NCI-H524 (cell line): ENCODE measurements around the gene FOSL2.

ENCODE experiments used
- DNase-seq, 2 experiments: peaks; one replicate each; lab custom pipeline; 2025; lab: John Stamatoyannopoulos, UW

Gene FOSL2

DNA sequence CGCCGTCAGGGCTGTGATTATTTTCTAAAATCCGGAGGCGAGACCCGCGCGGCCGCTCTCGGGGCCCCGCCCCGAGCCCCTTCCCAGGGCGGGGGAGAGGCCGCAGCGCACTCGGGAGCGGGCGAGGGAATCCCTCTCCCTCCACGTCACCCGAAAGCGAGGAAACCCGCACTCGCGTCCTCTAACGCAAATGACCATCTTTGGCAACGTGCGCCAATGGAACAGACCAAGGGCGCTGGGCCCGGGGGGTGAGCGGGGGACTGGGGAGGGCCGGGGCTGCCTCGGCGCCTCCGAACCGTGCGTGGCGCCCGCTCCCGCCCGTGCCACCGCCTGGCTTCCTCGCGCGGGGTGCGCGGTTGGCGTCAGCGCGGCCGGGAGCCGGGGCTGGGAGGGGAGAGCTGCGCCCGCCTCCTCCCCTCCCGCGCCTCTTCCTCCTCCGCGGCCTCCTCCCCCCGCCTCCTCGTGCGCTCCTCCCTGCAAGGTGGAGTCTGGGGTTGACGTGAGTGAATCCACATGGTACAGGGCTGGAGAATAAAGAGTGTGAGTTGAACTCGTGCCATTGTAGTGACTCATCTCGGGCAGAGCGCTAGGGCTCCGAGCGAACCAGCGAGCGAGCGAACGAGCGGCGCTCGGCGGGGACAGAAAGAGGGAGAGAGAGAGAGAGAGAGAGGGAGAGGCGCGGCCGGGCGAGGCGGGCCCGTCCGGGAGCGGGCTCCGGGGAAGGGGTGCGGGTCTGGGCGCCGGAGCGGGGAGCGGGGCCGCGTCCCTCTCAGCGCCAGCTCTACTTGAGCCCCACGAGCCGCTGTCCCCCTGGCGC, at the start of gene FOSL2:
Gene FOSL2 (plus strand): TSS at position 562 of the 817 bp plus-strand sequence. CDS start 863 bp downstream, outside the sequence.
- DNase-seq = peak; percentile 92 to 97

DNA sequence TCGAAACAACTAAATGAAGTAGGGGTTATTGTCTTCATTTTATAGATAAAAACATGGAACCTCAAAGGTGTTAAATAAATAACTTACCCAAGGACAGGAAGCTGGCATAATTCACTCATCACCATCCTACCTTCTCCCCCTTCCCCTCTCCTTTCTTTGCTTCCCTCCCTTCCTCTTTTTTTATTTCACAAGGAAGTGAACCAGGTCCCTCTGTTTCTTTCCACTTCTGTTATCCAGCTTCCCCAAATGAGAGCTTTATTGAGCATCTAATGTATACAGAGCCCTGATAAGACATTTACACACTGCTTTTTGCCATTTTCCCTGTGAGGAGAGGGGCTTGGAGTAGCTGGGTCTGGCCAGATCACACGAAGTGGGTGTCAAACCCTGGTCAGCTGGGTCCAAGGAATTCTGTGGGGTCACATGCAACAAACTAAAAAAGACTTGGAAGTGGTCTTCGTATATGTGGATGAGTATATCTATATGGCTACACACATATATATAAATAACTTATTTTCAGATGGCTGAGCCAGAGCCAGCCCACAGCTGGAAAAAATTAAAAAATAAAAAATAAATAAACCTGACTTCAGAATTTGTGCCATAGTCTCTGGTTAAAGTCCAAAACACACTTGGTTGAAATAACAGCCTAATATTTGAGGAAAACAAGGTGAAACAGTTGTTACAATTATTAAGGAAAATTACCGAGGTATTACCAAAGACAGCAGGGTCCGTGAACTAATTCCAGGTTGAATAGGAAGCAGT, 49.3 kb upstream of the FOSL2 start:
- no peak for DNase-seq

DNA sequence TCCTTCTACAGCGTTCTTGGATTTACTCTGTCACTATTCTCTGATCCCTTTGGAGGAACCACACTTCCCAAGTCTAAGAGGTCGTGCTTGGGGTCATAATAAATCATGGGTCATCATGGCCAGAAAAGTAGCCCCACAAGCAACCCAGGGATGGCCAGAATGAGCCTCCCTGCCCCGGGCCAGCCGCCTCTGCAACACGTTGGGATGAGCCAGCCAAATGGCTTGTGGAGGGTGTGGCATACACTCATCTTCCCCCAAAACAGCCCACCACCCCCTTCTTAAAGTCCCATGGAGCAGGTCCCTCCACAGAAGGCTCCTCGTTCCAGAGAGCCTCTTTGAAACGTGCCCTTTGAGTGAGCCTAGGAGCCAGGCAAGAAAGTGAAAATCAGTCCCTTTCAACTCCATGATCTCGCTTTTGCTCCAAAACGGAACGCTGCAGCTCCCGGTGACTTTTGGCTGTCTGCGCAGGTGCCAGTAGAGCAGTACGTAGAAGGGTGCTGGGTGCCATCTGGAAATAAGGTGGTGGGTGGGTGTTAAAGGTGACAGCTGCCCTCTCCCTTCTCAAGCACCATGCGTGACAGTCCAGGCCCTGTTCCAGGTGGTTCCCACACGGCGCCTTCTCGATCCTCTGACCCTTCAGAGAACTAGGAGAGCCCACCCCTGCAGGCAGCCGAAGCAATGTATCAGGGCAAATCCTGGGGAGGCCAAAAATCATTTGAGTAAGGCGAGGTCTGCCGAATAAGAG, 48.5 kb upstream of the FOSL2 start:
- peak; percentile 85 to 95 for DNase-seq

DNA sequence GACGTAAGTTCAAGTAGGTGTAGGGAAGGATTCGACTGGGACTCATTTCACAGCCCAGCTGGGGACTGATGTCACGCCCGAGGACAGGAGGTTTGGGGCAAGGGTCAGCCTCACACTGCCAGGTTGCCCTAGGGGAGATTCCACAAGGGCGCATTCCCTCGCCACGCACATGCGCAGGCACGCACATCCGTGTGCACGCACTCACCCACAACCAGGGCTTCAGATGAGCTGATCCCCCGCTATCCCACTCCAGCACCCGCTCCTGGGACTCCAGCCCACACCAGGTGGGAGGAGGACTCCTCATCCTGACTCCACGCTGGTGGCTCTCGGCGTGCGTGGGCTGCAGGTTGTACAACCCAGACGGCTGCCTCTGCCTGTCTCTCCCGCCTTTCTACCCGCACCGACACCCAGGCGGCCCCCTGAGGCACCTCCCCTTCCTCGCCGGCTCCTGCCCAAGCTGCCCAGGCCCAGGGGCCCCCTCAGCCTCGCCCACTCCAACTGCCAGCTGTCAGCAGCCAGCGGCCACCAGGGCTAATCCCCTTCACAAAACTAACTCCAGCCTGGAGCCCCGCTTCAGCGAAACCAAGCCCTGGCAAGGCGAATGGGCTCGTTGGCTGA, 47.8 kb upstream of the FOSL2 start:
- DNase-seq = peak; percentile 92 to 95

DNA sequence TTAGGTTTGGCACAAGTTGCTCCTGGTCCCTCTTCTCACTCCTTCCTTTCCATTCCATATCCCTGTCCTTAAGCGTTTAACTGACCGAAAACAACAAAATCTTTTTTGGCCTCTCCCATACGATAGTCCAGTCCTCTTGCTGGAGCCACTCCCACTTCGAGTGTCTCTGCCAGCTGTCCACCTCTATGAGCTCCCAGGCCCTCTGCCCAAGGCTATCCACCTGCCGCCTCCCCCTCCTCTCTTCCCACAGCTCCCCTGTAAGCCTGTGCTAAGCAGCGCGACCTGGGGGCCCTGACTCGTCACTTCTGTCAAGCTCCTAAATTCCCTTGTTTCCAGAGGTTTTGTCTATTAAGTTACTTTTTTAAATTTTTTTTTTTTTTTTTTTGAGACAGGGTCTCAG, 47.0 kb upstream of the FOSL2 start:
- DNase-seq = peak; percentile 94 to 98

DNA sequence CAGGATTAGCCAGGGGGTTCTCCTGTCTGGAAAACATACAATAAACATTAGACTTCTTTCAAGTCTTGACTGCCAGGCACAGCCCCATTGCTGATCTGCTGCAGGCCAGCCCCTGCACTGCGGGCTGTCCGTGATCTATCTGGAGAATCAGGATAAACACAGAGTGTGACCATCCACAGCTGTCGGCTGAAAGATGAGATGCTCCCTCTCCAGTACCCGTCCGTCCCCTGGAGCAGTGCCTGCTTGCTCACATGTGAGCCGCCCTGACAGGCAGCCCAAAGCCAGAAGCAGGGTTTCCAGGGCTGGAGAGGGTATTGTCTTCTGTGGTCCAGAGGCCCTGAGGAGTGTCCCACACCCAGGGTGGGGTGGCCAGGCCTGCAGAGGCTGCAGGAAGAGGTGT, 46.1 kb upstream of the FOSL2 start:
- peak; percentile 85 to 95 for DNase-seq

DNA sequence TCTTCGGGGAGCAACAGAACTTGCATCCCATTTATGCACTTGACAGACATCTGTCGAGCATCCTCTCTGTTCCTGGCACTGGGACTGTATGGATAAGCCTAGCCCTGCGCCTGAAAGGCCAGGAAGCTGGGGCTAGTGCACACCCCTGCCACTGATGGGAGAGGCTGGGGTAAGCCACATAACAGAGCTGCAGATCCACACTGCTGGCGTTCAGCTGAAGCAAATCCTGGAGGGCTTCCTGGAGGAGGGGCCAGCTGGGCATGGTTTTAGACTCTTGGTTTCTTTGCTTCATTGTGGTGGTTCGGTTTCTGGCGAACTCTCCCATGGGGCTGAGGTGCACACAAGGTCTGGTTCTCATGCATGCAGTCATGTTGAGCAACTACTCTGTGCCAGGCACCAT, 45.5 kb upstream of the FOSL2 start:
- peak; percentile 68 to 91 for DNase-seq

DNA sequence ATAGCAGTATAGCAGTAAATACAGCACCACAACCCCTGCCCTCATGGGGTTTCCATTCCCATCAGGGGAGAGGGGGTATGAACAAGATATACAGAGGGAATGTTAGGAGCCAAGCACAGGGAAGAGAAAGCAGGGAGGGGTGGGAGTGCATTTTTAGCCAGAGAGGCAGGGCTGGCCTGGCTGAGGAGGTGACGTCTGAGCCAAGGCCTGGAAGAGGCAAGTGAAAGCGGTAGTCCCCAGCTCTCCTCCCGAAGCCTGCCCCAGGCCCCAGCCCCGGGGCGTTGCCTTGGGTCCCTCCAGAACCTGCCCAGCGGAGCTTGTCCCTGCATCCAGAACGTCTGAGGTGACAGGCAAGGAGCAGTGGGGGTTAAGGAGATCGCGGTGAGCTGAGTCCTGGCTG, 45.1 kb upstream of the FOSL2 start:
- no peak for DNase-seq

DNA sequence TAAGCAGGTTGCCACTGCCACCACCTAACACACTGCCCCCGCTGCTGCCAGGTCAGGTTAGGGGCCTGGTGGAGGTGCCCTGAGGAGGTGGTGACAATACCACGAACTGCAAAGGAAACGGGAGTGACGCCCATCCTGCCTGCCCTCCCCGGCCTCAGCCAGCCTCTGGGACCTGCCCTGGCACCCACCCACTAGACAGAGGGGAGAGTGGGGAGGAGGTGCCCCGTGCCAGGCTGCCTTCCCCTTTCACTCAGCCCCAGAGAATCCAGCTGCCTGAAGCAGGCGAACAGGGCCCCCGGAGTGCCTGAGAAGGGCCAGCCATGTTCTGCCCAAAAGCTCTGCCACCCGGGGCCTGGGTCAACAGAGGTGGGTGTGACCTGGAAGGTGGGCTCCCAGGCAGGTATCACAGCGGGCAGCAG, 44.5 kb upstream of the FOSL2 start:
- no peak for DNase-seq

DNA sequence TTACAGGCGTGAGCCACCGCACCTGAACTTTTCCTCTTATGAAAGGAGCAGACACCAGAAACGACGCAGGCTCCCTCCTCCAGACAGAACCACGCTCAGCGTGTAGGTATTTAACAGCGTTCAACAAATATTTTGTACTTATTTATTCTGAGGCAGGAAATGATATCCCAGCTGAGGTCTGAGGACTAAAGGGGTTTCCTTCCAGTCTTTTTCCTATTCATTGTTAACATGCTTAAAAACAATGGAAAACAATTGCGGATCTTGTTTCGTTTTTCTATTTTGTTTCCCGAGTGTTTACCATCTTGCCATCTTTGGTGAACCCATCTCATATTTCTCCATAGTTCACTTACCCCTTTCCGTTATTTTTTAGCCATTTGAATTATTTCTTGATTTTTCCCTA, 43.7 kb upstream of the FOSL2 start:
- no peak for DNase-seq

DNA sequence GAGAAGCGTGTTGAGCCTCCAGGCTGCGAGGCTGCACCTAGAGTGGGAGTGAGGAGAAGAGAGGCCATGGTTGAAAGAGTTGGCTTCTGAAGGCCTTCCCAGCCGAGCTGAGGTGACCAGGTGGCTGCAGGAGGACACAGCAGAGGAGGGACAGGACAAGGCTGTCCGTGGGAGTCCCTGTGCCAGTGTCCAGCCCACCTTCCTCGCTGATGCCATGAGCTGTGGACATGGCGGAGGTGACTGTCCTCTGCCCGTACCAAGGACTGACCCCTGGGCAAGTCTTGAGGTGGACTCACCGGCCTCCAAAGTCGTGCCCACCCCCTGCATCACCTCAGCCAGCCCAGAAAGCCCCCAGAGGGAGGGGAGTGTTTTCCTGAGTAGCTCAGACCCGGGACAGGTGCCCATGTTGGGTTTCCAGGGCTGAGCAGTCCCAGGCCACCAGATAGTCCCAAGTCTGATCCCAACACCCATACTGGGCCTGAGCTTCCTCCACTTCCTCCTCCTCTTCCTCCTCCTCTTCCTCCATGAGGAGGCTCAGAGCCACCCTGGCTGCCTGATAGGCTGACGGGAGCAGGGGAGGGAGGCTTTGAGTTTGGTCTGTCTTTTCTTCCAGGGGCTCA, 43.0 kb upstream of the FOSL2 start:
- no peak for DNase-seq

DNA sequence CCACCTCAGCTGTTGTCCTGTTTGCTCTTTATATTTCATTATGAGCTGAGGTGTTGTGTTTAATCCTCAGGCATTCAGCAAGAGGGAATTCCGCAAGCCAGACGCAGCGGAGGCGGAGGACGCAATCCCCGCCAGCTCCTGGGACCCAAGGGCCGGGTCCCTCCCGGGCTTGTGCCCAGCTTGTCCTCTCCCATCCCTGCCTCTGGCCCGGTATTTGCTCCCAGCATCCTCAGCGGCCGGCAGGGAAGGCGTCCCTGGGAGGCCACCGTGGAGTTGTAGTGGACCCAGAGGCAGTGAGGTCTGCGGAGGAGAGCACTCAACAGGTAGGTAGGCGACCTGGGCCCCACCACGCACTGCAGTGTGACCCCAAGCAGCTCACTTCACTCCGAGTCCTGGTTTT, 42.5 kb upstream of the FOSL2 start:
- DNase-seq = no peak

DNA sequence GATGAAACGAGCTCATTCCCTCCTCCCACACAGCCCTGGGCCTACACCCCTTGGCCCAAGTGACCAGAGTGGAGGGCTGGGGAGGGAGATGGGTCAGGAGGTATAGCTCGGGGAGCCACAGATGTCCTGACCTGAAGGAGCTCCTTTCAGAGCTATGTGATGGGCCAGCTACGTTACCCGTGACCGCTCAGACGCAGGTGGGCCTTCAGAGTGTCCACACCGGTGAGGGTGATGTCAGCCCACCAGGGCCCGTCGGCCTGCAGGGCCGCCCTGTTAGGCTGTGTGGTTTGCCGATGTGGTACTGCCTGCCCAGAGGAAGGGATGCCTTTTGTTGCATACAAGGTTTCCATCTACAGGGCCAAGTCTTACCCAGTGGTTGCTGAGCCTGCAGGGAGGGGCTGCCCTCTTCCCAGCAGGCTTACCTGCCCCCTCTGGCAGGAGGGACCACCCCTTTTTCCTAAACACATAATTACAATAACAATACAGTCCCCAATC, 41.8 kb upstream of the FOSL2 start:
- no peak for DNase-seq

DNA sequence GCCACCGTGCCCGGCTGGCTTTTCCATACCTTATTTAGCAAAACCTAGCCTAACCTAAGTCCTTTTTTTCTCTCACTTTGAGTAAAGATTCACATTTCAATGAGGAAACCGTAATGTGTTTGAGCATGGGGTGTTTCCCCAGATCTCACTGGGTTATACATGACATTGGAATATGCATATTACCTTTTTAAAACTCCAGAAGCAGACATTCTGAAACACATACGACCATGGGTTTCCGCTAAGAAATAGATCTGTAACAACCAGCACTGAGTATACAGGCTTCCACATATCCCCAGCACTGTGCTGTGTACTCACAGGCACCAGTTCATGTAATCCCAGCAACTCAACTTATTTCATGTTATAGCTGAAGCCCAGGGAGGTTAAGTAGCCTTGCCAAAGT, 41.0 kb upstream of the FOSL2 start:
- no peak for DNase-seq

DNA sequence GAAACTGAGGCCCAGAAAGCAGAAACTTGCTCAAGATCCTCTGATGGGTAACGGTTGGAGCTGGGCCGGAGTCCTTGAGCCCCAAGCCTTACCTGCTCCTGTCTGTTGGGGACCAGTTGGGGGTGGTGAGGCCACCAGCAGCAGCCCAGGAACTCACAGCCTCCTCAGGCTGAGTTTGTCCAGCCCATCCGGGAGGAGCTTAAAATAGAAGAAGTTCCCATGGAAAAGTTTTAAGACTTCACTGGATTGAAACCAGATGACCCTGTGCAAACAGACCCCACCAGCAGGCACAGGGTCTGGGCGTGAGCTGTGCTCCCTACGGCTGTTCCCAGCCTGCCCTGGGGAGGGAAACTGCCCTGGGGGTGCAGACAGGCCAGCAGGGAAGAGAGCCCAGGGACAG, 40.6 kb upstream of the FOSL2 start:
- no peak for DNase-seq

DNA sequence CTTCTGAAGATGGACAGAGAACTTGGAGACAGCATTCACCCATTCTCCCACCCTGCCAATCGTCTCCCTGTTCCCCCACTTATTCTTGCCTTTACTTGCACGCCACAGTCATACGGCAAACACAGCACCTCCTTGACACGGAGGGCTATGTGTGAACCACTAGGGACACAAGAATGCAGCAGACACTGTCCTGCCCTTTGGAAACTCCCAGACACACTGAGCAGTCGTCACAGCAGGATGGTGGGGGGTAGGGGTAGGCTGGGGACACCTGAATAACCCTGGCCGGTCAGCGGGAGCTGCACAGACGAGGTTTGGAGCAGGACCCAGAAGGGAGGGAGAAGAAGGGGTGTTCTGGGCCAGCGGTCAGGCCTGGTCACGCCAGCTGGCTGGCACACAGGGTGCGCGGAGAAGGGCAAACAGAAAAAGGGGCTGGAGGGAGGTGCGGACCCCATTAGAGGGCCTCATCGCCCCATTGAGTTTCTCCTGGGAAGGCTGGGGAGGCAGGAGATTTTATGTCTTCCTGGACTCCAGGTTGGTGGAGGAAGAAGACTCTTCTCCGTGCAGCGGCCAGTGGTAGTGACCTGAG, 40.0 kb upstream of the FOSL2 start:
- DNase-seq = no peak

DNA sequence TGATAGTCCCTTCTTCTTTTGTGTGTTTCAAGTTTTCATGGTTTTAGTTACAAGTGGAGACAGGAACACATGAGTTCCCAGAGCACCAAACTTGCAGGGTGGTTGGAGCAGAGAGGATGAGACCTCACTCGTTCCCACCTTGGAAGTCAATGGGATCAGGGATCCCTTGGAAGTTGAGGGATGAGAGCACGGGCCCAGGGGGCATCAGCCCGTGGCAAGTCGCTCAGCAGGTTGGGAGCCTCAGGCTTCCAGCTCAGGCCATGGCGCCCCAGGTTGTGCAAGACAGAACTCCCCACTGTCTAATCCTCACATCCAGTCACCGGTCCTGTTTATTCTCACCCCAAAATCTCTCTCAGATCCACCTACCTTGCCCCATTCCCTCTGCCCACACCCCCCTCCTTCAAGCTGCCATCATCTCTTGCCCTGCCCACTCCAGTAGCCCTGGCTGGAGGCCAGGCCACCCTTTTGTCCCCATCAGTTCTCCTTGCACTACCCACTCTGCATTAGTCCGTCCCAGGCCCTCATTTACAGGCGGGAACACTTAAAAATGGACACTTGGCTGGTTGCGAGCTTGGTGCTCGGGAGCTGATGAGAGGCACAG, 37.6 kb upstream of the FOSL2 start:
- DNase-seq = no peak

DNA sequence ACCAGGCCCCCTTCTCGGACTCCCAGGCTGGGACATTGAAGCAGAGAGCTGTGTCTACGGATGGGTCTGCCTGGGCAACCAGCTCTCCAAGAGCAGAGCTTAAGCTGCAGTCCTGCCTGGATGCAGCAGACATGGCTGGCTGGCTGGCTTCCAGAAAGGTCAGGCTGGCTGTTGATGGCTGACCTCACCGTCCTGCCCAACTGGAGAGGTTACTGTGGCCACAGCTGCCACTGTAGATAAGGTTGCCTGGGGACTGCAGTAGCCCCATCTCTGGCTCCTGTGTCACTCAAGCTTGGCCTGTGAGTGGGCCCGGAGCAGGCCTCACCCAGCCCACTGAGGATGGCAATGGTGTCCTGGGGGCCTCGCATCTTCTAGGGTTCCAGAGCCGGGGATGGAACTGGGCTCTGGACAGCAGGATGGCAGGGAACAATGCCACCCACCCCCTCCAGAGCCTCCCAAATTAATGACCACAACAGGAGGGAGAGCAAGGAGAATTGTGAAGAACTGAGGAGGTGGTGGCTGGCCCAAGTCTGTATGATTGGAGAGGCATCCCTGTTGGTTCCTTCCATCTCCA, 37.0 kb upstream of the FOSL2 start:
- DNase-seq = no peak

DNA sequence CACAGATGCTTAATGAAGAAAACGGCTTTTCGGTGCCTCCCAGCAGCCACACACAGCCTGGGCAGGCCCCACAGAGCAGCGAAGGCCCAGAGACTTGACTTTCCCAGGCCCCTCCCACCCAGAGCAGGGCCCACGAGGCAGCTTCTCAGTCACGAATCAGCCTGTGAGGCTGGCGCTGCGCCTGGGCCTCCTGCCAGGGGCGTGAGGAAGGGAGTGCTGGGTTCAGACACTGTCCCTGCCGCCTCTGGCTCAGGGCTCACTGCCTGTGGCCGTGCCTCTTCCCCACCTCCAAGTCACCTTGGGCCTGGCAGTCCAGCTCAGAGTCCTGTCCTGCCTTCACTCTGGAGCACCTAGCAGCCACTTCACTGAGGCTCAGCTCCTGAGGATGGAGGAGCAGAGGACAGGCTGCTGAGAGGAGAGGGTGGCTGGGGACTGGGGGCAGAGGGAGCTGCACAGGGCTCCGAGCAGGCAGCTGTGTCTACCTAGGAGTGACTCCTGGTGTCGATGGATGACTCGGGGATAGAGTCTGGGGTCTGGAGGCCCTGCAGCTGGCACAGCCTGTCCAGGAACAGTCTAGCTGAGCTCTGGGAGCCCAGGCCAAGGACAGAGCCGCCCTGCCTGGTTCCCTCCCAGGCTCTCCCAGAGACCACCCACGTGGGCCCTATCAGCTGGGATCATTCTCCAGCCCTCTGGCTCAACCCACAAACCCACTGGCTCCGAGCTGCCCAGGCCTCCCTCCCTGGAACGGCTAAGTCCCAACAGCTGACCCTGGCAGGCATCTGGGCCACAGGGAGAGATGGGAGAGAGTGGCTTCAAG, 36.4 kb upstream of the FOSL2 start:
- peak in 1 of 2 experiments; percentile 47 for DNase-seq
